SK-N-SH (cell line): ENCODE data around the gene HNRNPA1. TPM values are rescaled to one million over a fixed set of nuclear protein-coding genes. Genes with fewer than 3 reads are reported as not detected.
A peak's percentile ranks its signal among the peaks of the same experiment; 100 is the strongest.

Source experiments
- CTCF ChIA-PET: fragments of 300-600, 350-600 bp; formaldehyde crosslinking; extraction: SDS; loops from one replicate; lab custom pipeline; 2021; lab: Yijun Ruan, JAX
- POLR2A ChIA-PET: fragments of 350-600 bp; sonication (Branson Sonifier 250); formaldehyde crosslinking; extraction: SDS; loops from one replicate; lab custom pipeline; 2020; ENCODE audit warnings: antibody characterized with exemption, inconsistent platforms; lab: Yijun Ruan, JAX
- DNase-seq: peaks from one replicate; pipeline ENCODE4 v3.0.0; 2012
- H2AFZ ChIP-seq: fragments of 200-600 bp; sonication (generic); 2 replicates; pipeline ENCODE4 v1.8.1; 2016; ENCODE audit warnings: antibody characterized with exemption, mild to moderate bottlenecking, low read depth
- H3F3A ChIP-seq: fragments of 200-600 bp; sonication (generic); replicated peaks from 2 replicates; pipeline ENCODE3; 2016; ENCODE audit warnings: antibody characterized with exemption, mild to moderate bottlenecking; ENCODE audit not compliant: insufficient read depth
- H3K27ac ChIP-seq, 2 experiments: fragments of 200-500 bp in 1 of 2; fragments of 200-600 bp in 1 of 2; sonication (Bioruptor generic) in 1 of 2; sonication (generic), shearing (Covaris generic) in 1 of 2; 2 replicates each; pipeline versions ENCODE4 v1.5.1 to v1.6.1; 2014 to 2016; ENCODE audit warnings: low read depth in 2 of 2, inconsistent platforms in 1 of 2, low read length in 1 of 2, mild to moderate bottlenecking in 1 of 2, mixed read lengths in 1 of 2
- H3K27me3 ChIP-seq: fragments of 200-600 bp; sonication (generic), shearing (Covaris generic); 2 replicates; pipeline ENCODE4 v1.6.1; 2016; ENCODE audit warnings: mixed run types; ENCODE audit not compliant: insufficient read depth
- H3K36me3 ChIP-seq, 2 experiments: fragments of 200-500 bp in 1 of 2; fragments of 200-600 bp in 1 of 2; sonication (Bioruptor generic) in 1 of 2; sonication (generic) in 1 of 2; replicated peaks in 1 of 2; 2 replicates each; pipeline versions ENCODE3 to v1.5.1; 2014 to 2016; ENCODE audit warnings: low read length in 1 of 2, mild to moderate bottlenecking in 1 of 2; ENCODE audit not compliant: insufficient read depth in 2 of 2, control insufficient read depth in 1 of 2
- H3K4me1 ChIP-seq, 2 experiments: fragments of 200-500 bp in 1 of 2; fragments of 200-600 bp in 1 of 2; sonication (Bioruptor generic) in 1 of 2; sonication (generic), shearing (Covaris generic) in 1 of 2; 2 replicates each; pipeline versions ENCODE4 v1.5.1 to v1.6.1; 2014 to 2016; ENCODE audit warnings: low read depth in 1 of 2, low read length in 1 of 2, mixed run types in 1 of 2; ENCODE audit not compliant: insufficient read depth in 2 of 2, control insufficient read depth in 1 of 2
- H3K4me2 ChIP-seq: fragments of 200-600 bp; sonication (generic), shearing (Covaris generic); 2 replicates; pipeline ENCODE4 v1.6.1; 2017; ENCODE audit warnings: mixed run types
- H3K4me3 ChIP-seq, 2 experiments: fragments of 200-500 bp in 1 of 2; fragments of 200-600 bp in 1 of 2; sonication (Bioruptor generic) in 1 of 2; sonication (generic), shearing (Covaris generic) in 1 of 2; 2 replicates each; pipeline versions ENCODE4 v1.5.1 to v1.8.1; 2014 to 2016; ENCODE audit warnings: low read depth in 2 of 2, inconsistent platforms in 1 of 2, low read length in 1 of 2, mild to moderate bottlenecking in 1 of 2, mixed read lengths in 1 of 2, moderate library complexity in 1 of 2
- H3K79me2 ChIP-seq: fragments of 200-600 bp; sonication (generic); 2 replicates; pipeline ENCODE4 v1.8.1; 2017; ENCODE audit warnings: mild to moderate bottlenecking; ENCODE audit not compliant: insufficient read depth
- H3K9ac ChIP-seq: fragments of 200-600 bp; sonication (generic); 2 replicates; pipeline ENCODE4 v1.6.1; 2017; ENCODE audit warnings: mixed run types
- H3K9me2 ChIP-seq: fragments of 200-600 bp; sonication (generic); 2 replicates; pipeline ENCODE4 v1.6.1; 2017; ENCODE audit warnings: mixed run types
- H3K9me3 ChIP-seq: fragments of 200-600 bp; sonication (generic); 2 replicates; pipeline ENCODE4 v1.6.1; 2017; ENCODE audit warnings: mixed run types, mild to moderate bottlenecking, moderate library complexity
- H4K20me1 ChIP-seq: fragments of 200-600 bp; sonication (generic); 2 replicates; pipeline ENCODE4 v1.6.1; 2017; ENCODE audit warnings: mild to moderate bottlenecking, mixed run types; ENCODE audit not compliant: insufficient read depth
- CHD2 ChIP-seq: fragments of 150-350 bp; IDR thresholded peaks from 2 replicates; pipeline ENCODE4 v1.6.1; 2018; ENCODE audit warnings: low read length; ENCODE audit not compliant: partially characterized antibody
- EP300 ChIP-seq, 2 experiments: IDR thresholded peaks; 2 replicates each; pipeline versions ENCODE4 v1.4.0 to v1.6.1; 2012; ENCODE audit warnings: borderline replicate concordance in 1 of 2, low read depth in 1 of 2, low read length in 1 of 2
- EZH2phosphoT487 ChIP-seq: fragments of 200-600 bp; sonication (generic); IDR thresholded peaks from 2 replicates; pipeline ENCODE4 v1.6.1; 2017; ENCODE audit warnings: low read depth, mixed run types, mild to moderate bottlenecking, antibody characterized with exemption, moderate library complexity, borderline replicate concordance
- FOXJ3 ChIP-seq: sonication (generic); formaldehyde crosslinking; IDR thresholded peaks from 2 replicates; pipeline ENCODE4 v1.5.1; 2020; ENCODE audit warnings: mild to moderate bottlenecking, missing genetic modification reagents
- JUND ChIP-seq: IDR thresholded peaks from 2 replicates; pipeline ENCODE4 v1.4.0; 2012
- MXI1 ChIP-seq: IDR thresholded peaks from 2 replicates; pipeline ENCODE4 v1.6.1; 2012; ENCODE audit warnings: mild to moderate bottlenecking, low read depth, low read length, improper control_type of control experiment
- NRF1 ChIP-seq: IDR thresholded peaks from 2 replicates; pipeline ENCODE4 v1.6.1; 2012; ENCODE audit warnings: low read depth, mild to moderate bottlenecking, low read length
- POLR2AphosphoS5 ChIP-seq: IDR thresholded peaks from 2 replicates; pipeline ENCODE4 v1.6.1; 2012; ENCODE audit warnings: low read depth, low read length
- RAD21 ChIP-seq: IDR thresholded peaks from 2 replicates; pipeline ENCODE4 v1.6.1; 2012; ENCODE audit warnings: mild to moderate bottlenecking, low read length
- REST ChIP-seq: IDR thresholded peaks from 2 replicates; pipeline ENCODE4 v1.6.1; 2012; ENCODE audit warnings: mild to moderate bottlenecking, low read depth, low read length, moderate library complexity
- RXRA ChIP-seq: IDR thresholded peaks from 2 replicates; pipeline ENCODE4 v1.4.0; 2012; ENCODE audit warnings: low read depth, mild to moderate bottlenecking, borderline replicate concordance
- SIN3A ChIP-seq: IDR thresholded peaks from 2 replicates; pipeline ENCODE4 v1.6.1; 2012; ENCODE audit warnings: low read depth, mild to moderate bottlenecking, low read length, moderate library complexity, borderline replicate concordance
- SMC3 ChIP-seq: IDR thresholded peaks from 2 replicates; pipeline ENCODE4 v1.6.1; 2012; ENCODE audit warnings: low read depth, low read length, improper control_type of control experiment
- TCF12 ChIP-seq: IDR thresholded peaks from 2 replicates; pipeline ENCODE4 v1.4.0; 2012
- USF2 ChIP-seq: fragments of 150-350 bp; IDR thresholded peaks from 2 replicates; pipeline ENCODE4 v1.6.1; 2017; ENCODE audit warnings: antibody characterized with exemption, low read length, low read depth, borderline replicate concordance
- ZBTB33 ChIP-seq: IDR thresholded peaks from 2 replicates; pipeline ENCODE4 v1.4.0; 2012; ENCODE audit warnings: low read depth, borderline replicate concordance
- WGBS: methylation state at CpG from one replicate; pipeline ENCODE4 v1.1.6; 2017; ENCODE audit warnings: low lambda C conversion rate; 5-methylcytosine and 5-hydroxymethylcytosine counted together
- polyA plus RNA-seq, 3 experiments: library from polyadenylated mRNA; depleted of rRNA; stranded (reverse); fragments of >200 nt; gene quantifications; 2 replicates each; pipeline ENCODE4 v1.2.3, GENCODE V29; 2012

The HNRNPA1 gene
- polyA plus RNA-seq, 1 of the 3 experiments (the other 2 are of a cell fraction), result 773 TPM

GRCh38 chr12:54285150-54286041, 4.9 kb downstream of the HNRNPA1 start (continued):
- TF ChIP-seq REST (no peak), JUND (0 out of 2 replicates have a peak, but pooled peaks have one; percentile 4), RAD21 (peak; percentile 17; the same call in 1 of the 2 replicates), SIN3A (no peak; the same call in 1 of the 2 replicates), FOXJ3 (CRISPR knock-in tag) (no peak), SMC3 (no peak), EZH2phosphoT487 (no peak), CHD2 (no peak), EP300 (IDR thresholded peaks at IDR 0.05; ENCODE audit: borderline replicate concordance in 1 of 2, low read depth in 1 of 2, low read length in 1 of 2) (no peak), NRF1 (no peak)

GRCh38 chr12:54286042-54287030, 5.8 kb downstream of the HNRNPA1 start:
- H3K9me2 ChIP-seq, result no peaks in the 10 kb centered on the region
- no peak overlapping the region; a peak in 1 of 4 replicates for H3K4me3 ChIP-seq
- TF ChIP-seq SIN3A (no peak), ZBTB33 (no peak), RXRA (no peak), MXI1 (no peak), SMC3 (no peak), USF2 (no peak), NRF1 (no peak), JUND (peak; percentile 7; the same call in 1 of the 2 replicates), POLR2AphosphoS5 (peak; percentile 44), TCF12 (no peak)
- peaks cover 51% of the 10 kb centered on the region for H3K79me2 ChIP-seq
- H3K4me1 ChIP-seq, result peaks cover 13 to 25% of the 10 kb centered on the region in 2 experiments; a peak in 3 of 4 replicates
- DNase-seq, result no peak
- H3F3A ChIP-seq, result peaks cover 89% of the 10 kb centered on the region
- WGBS, result 78% methylated on average over 12 of the region's 12 CpGs
- H3K36me3 ChIP-seq, result peaks cover 53 to 67% of the 10 kb centered on the region in 2 experiments
- H2AFZ ChIP-seq, result no peak overlapping the region
- CTCF ChIA-PET, result interaction anchor here (1.1 to 5.1 kb wide), 14 partner anchors 9 to 93 kb away, joined by 3 to 33 read pairs (median 8); no protein-coding TSS in a partner anchor
- H3K27me3 ChIP-seq, result no peaks in the 10 kb centered on the region
- H3K9me3 ChIP-seq, result no peaks in the 10 kb centered on the region
- peak overlapping the region; percentile 98; the same call in 1 of the 2 replicates for H3K4me2 ChIP-seq
- H3K27ac ChIP-seq, result peak overlapping the region; percentile 2 to 36; a peak in 3 of 4 replicates
- no peak overlapping the region for H3K9ac ChIP-seq
- H4K20me1 ChIP-seq, result peaks cover 71% of the 10 kb centered on the region
- POLR2A ChIA-PET, result interaction anchor here (0.7 to 1.9 kb wide), 10 partner anchors 9 to 77 kb away, joined by 3 to 9 read pairs (median 4); no protein-coding TSS in a partner anchor
